ENCODE results near the gene TGM2.

GRCh38 chr20:38143238-38143645, 21.8 kb downstream of the TGM2 start:
- TF ChIP-seq POLR2AphosphoS5 (IDR thresholded peaks at IDR 0.05) (no peak), POLR2A (IDR thresholded peaks at IDR 0.05) (no peak), CTCF (IDR thresholded peaks at IDR 0.05) (no peak), EP300 (IDR thresholded peaks at IDR 0.05; ENCODE audit: low read depth) (no peak)
